ENCODE measurements around the gene LGR6.

Gene LGR6

DNA sequence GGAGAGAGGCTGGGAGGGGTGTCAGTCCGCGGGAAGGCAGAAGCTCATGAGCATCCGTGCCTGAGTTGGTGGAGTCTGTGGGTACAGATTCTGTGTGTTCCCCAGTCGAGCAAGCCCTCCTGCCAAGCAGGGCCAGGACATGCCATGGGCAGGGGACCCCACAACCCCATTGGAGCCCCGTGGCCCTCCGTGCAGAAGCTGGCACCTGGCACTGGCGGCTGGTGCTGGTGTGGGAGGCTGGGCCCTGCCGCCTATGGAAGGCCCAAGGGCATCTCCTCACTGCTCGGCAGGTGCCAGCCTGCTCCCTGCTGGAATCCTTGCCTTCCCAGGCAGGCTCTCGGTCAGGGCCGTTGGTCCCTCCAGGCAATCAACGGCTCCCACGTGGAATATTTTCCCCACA lies 74.4 kb downstream of the LGR6 start:
- H3K36me3 ChIP-seq (ENCODE audit: insufficient read depth): no peaks in the 10 kb centered on the region

DNA sequence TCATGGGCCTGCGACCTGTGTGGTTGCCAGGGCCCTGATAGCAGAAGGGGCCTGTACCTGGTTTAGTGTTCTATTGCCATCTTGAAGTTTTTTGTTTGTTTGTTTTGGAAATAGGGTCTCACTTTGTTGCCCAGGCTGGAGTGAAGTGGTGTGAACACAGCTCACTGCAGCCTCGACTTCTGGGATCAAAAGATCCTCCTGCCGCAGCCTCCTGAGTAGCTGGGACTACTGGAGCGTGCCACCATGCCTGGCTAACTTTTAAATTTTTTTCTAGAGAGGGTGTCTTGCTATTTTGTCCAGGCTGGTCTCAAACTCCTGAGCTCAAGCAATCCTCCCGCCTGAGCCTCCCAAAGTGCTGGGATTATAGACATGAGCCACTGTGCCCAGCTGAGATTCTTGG lies 75.2 kb downstream of the LGR6 start:
- no peak overlapping the region for H3K9ac ChIP-seq
- no peak overlapping the region for H3K4me2 ChIP-seq
- H3K4me3 ChIP-seq (IDR thresholded peaks at IDR 0.05; ENCODE audit: insufficient read depth, low read depth, low read length): no peak overlapping the region
- H3K4me1 ChIP-seq (ENCODE audit: low read depth, poor library complexity, severe bottlenecking): no peaks in the 10 kb centered on the region
- TF ChIP-seq, protein P1, sequence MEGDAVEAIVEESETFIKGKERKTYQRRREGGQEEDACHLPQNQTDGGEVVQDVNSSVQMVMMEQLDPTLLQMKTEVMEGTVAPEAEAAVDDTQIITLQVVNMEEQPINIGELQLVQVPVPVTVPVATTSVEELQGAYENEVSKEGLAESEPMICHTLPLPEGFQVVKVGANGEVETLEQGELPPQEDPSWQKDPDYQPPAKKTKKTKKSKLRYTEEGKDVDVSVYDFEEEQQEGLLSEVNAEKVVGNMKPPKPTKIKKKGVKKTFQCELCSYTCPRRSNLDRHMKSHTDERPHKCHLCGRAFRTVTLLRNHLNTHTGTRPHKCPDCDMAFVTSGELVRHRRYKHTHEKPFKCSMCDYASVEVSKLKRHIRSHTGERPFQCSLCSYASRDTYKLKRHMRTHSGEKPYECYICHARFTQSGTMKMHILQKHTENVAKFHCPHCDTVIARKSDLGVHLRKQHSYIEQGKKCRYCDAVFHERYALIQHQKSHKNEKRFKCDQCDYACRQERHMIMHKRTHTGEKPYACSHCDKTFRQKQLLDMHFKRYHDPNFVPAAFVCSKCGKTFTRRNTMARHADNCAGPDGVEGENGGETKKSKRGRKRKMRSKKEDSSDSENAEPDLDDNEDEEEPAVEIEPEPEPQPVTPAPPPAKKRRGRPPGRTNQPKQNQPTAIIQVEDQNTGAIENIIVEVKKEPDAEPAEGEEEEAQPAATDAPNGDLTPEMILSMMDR (conservative IDR thresholded peaks at IDR 0.05; ENCODE audit: low read depth, low read length): no peak
- no peaks in the 10 kb centered on the region for H4K20me1 ChIP-seq (ENCODE audit: insufficient read depth)
- no peaks in the 10 kb centered on the region for H3K79me2 ChIP-seq (ENCODE audit: insufficient read depth, low read depth)
- no peak overlapping the region for H2AFZ ChIP-seq (ENCODE audit: low read depth)
- peaks cover 9% of the 10 kb centered on the region; the same call in 1 of the 2 replicates for H3K27me3 ChIP-seq (ENCODE audit: insufficient read depth, low read depth)
- H3K36me3 ChIP-seq (ENCODE audit: insufficient read depth): no peaks in the 10 kb centered on the region
- H3K27ac ChIP-seq: no peak overlapping the region

More for the DNA sequence above, 74.4 kb downstream of the LGR6 start:
- Histone ChIP-seq H3K79me2 (ENCODE audit: insufficient read depth, low read depth) (no peaks in the 10 kb centered on the region), H3K27ac (no peak overlapping the region), H3K9ac (no peak overlapping the region), H3K27me3 (ENCODE audit: insufficient read depth, low read depth) (peaks cover 9% of the 10 kb centered on the region; the same call in 1 of the 2 replicates), H3K4me2 (no peak overlapping the region), H4K20me1 (ENCODE audit: insufficient read depth) (no peaks in the 10 kb centered on the region), H3K4me1 (ENCODE audit: low read depth, poor library complexity, severe bottlenecking) (no peaks in the 10 kb centered on the region), H2AFZ (ENCODE audit: low read depth) (no peak overlapping the region), H3K4me3 (IDR thresholded peaks at IDR 0.05; ENCODE audit: insufficient read depth, low read depth, low read length) (no peak overlapping the region)
- TF ChIP-seq, protein P1 (conservative IDR thresholded peaks at IDR 0.05; ENCODE audit: low read depth, low read length): no peak

DNA sequence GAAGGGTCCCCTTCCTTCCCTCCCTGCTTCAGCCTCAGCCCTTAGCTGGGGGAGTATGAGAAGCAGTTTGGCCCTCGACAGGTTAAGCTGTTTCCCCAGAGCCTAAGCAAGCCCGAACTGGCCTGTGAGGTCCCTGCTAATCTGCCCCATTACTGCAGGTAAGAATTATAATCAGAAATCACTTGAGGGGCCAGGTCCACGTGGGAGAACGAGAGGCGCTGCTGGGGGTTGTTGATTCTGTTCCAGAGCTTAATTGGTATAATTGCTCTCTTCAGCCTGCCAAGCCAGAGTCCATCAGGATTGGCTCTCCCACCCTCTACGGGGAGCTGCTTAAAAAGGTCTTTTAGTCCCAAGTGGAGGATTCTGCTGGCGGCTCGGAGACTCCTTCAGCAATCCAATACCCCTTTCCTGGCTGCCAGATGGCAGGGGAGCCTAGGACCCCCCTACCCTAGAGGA lies 77.3 kb downstream of the LGR6 start:
- no peak overlapping the region for H3K9ac ChIP-seq
- no peak overlapping the region for H3K4me3 ChIP-seq (IDR thresholded peaks at IDR 0.05; ENCODE audit: insufficient read depth, low read depth, low read length)
- H2AFZ ChIP-seq (ENCODE audit: low read depth): no peak overlapping the region
- no peak overlapping the region for H3K27ac ChIP-seq
- no peak overlapping the region for H3K4me2 ChIP-seq
- TF ChIP-seq, protein P1 (conservative IDR thresholded peaks at IDR 0.05; ENCODE audit: low read depth, low read length): no peak
- H3K27me3 ChIP-seq (ENCODE audit: insufficient read depth, low read depth): no peaks in the 10 kb centered on the region; the same call in 1 of the 2 replicates
- H3K36me3 ChIP-seq (ENCODE audit: insufficient read depth): no peaks in the 10 kb centered on the region
- no peaks in the 10 kb centered on the region for H4K20me1 ChIP-seq (ENCODE audit: insufficient read depth)
- H3K4me1 ChIP-seq (ENCODE audit: low read depth, poor library complexity, severe bottlenecking): no peaks in the 10 kb centered on the region
- no peaks in the 10 kb centered on the region for H3K79me2 ChIP-seq (ENCODE audit: insufficient read depth, low read depth)

DNA sequence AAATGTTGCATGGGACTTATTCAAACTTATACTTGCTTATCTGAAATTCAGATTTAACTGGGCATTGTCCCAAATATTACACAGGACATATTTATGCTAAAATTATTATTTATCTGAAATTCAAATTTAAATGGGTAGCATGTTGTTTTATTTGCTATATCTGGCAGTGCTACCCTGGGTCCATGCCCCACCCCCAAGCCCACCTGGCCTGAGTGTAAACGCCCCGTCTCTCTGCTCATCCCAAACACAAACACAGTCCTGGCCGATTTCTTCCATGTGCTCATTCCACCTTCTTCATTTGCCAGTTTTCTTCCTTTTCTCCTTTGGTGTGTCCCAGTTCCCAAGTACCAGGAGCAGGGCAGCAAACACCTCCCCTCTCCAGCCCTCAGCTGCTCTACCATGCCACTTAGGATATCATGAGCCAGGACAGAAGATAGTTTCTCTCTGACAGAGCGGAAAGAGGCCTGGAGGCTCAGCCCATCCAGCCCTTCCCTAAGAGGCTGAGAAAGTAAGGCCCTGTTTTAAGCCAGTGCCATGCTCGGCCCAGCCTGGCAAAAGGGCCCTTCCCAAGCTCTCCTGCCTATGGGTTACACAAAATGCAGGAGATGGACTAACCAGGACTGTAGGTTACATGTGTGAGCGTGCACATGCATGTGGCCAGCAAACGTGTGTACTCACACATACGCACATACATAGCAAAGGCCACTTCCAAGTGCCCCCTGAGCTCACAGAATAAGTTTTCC lies 78.7 kb downstream of the LGR6 start:
- Histone ChIP-seq H3K79me2 (ENCODE audit: insufficient read depth, low read depth) (no peaks in the 10 kb centered on the region), H2AFZ (ENCODE audit: low read depth) (no peak overlapping the region), H3K27me3 (ENCODE audit: insufficient read depth, low read depth) (no peaks in the 10 kb centered on the region; the same call in 1 of the 2 replicates), H3K4me2 (no peak overlapping the region), H3K36me3 (ENCODE audit: insufficient read depth) (no peaks in the 10 kb centered on the region), H3K4me1 (ENCODE audit: low read depth, poor library complexity, severe bottlenecking) (no peaks in the 10 kb centered on the region), H4K20me1 (ENCODE audit: insufficient read depth) (no peaks in the 10 kb centered on the region), H3K27ac (no peak overlapping the region), H3K4me3 (IDR thresholded peaks at IDR 0.05; ENCODE audit: insufficient read depth, low read depth, low read length) (no peak overlapping the region), H3K9ac (no peak overlapping the region)
- TF ChIP-seq, protein P1 (conservative IDR thresholded peaks at IDR 0.05; ENCODE audit: low read depth, low read length): no peak
